Islet precursor cell (in vitro differentiated cells): ENCODE measurements around the gene KCNE1.
"Not testable (repeated sequence)": the region's sequence is repeated elsewhere in the genome, so short reads cannot be mapped to it uniquely, and the experiment has no call there.

ENCODE experiments used
- DNase-seq: peaks from one replicate; pipeline ENCODE4 v3.0.0-alpha.2; 2018

The KCNE1 gene

GRCh38 chr21:34406102-34406501, 105.9 kb downstream of the KCNE1 start:
- DNase-seq, result not testable (repeated sequence)

DNA sequence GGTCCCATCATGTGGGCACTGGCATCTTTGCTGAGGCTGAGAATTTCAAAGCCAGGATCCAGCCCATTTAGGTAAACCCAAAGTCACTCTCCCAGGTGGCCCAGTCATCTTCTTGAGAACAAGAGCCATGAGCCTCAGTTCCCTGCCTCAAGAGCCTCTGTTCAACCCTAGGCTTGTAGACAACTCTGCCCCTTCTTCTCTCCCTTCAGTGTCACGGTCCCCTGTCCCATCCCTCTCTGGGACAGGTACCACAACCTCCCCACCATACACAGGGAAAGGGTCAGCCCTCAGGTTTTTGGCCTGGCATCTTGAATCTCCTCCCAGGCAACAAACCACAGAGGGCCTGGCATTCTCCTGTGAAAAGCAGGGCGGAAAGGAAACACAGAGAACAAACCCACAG, 106.3 kb downstream of the KCNE1 start:
- DNase-seq, result not testable (repeated sequence)

GRCh38 chr21:34404742-34405141, 107.3 kb downstream of the KCNE1 start:
- DNase-seq, result not testable (repeated sequence)

DNA sequence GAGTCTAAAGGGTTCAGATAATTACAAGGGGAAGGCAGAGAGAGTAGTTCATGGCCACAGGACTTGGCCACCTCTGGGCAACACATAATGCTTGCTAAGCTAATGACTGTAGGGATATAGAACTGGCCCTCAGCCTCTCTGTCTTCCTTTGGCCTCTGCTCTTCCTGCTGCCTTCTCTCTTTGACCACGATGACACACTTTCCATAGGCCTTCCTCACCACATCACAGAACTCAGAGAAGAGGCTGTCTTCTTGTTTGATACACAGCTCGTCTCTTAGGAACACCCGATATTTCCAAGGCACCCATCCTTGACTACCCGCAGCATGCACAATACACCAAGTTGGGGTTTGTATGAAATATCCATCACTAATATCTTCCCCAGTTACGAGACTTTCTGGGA, 111.5 kb downstream of the KCNE1 start:
- not testable (repeated sequence) for DNase-seq
